Stimulated activated CD4-positive, alpha-beta T cell treated with anti-CD3 and anti-CD28 coated beads, TNF-alpha, amount 100 ng/mL, for 4 hours (primary cell): ENCODE measurements around the gene GALM.
"Not testable (repeated sequence)": the region's sequence is repeated elsewhere in the genome, so short reads cannot be mapped to it uniquely, and the experiment has no call there.

Experiments used
- DNase-seq, 3 experiments: peaks; one replicate each; pipeline ENCODE4 v3.0.0-alpha.2; 2020; ENCODE audit warnings: low read depth in 3 of 3

GALM gene

DNA sequence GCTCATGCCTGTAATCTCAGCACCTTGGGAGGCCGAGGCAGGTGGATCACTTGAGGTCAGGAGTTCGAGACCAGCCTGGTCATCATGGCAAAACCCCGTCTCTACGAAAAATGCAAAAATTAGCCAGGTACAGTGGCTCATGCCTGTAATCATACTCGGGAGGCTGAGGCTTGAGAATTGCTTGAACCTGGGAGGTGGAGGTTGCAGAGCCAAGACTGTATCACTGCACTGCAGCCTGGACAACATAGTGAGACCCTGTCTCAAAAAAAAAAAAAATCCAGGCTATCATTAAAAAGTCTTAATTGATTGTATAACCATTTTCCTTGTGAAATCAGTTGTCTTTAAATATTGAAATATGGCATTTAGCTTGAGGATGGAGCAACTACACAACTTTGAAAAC lies 15.0 kb downstream of the GALM start:
- DNase-seq, result not testable (repeated sequence)

DNA sequence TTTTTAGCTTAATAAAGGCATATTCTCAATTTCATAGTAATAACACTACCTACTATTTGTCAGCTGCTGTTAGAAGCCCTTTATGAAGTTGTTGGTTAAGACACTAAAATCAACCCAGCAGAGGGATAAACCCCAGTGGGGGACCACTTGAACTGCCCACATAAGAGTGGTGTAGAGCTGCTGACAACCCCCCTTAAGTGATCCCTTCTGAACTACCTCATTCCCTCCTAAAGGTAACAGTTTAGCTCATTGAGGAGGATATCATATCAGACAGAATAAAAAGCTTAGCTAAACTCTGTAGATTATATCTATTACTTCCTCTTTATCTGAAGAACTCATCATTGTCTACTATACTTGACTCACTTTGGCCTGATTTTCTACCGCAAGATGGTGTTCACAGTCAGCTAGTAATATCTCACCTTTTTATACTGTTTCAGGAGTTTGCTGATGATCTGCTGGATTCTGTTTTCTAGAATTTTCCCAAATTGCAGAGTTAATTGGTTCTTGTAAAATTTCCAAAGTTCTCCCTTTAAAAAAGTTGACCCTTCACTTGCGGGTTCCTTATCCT lies 16.2 kb downstream of the GALM start:
- DNase-seq, result no peak

DNA sequence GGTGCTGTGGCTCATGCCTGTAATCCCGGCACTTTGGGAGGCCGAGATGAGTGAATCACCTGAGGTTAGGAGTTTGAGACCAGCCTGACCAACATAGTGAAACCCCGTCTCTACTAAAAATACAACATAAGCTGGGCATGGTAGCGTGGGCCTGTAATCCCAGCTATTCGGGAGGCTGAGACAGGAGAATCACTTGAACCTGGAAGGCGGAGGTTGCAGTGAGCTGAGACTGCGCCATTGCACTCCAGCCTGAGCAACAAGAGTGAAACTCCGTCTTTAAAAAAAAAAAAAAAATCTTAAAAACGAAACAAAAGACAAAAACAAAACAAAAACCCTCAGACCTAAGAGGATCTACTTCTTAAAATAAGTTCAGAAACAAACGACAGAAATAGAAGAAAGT lies 16.7 kb downstream of the GALM start:
- DNase-seq, result not testable (repeated sequence)

DNA sequence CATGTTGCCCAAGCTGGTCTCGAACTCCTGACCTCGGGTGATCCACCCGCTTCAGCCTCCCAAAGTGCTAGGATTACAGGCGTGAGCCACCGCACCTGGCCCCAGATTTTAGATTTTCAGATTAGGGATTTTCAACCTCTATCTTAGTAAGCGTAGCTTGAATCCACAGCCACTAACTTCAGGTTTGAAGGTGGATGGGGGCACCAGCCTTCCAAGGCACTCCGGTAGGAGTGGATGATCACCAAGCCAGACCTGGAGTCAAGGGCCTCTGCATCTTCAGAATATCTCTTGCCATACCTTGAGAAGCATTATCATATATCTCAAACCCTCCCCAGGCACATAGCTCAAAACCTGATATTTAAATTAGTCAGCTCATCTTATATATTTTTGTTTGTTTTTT lies 17.9 kb downstream of the GALM start:
- DNase-seq, result no peak

DNA sequence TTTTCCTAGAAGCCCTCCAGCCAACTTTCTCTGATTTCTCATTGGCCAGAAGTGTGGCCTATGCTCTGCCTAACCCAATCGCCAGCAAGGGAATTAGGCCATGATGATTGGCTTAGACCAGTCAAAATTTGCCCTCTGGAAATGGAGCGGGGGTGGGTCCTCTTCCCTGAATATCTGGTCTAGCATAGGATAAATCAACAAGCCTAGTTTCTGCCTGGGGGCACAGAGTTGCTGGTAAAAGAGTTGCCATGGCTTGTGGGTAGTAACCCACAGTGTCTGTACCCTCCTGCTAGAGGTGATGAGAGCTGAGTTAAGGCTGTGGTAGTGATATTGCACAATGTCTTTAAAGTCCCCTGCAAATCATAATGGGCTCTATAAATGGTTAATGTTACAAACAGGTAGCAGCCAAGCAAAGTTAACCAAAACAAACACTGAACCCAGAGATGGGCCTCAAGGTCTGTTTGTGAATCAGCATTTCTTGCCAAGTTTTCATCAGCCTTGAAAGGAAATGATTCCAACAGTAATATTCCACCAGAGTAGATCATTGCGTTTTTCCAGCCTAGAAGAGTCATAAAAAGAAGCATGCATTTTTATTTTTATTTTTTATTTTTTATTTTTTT lies 19.3 kb downstream of the GALM start:
- no peak for DNase-seq

DNA sequence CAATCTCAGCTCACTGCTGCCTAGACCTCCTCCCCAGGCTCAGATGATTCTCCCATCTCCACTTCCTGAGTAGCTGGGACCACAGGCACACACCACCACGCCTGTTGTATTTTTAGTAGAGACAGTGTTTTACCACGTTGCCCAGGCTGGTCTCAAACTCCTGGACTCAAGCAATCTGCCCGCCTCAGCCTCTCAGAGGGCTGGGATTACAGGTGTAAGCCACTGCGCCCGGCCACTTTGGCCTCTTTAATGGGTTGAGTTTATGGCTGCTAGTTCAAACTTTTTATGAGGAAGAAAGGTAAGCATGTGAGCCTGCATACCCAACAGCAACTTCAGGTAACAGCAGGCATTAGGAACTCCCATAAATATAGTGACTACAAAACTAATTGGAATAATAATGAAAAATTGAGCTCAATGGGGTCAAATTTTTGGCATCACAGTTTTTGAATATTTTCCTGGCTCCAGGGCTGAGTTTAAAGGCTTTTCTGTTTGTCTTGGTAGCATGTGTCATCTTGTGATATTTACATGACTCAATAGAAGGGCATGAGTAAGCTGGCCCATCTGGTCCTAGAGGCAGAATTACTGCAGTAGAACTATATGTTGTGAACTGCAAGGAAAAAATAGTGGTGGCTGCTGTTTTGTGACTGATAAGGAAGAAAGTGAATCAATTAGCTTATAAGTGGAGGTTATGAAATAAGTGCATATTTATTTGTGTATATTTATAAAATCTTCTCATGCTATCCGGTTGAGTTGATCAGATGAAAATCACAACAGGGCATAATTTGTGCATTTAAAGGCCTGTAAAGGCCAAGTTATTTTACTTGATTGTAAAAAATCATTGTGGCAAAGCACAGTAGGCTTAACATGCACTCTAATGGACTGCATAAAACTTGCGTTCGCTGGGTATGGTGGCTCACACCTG lies 24.8 kb downstream of the GALM start:
- no peak for DNase-seq

DNA sequence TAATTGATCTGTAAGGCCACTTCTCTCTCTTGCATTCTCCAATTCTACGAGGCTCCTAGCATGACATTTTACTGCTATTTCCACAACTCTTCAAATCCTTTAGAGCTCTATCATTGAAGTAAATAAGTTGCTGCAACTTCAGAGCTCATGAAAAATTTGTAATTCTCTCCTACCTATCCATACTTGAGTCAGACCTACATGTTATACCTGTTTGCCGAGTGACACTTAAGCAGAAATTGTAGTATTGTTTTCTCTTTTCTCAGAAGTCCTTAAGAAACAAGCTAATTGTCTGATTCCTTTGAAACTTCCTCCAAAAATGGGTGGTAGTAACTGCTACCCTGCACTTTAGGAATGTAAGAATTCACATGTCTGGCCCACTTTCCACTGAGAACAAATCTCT lies 26.1 kb downstream of the GALM start:
- no peak for DNase-seq

DNA sequence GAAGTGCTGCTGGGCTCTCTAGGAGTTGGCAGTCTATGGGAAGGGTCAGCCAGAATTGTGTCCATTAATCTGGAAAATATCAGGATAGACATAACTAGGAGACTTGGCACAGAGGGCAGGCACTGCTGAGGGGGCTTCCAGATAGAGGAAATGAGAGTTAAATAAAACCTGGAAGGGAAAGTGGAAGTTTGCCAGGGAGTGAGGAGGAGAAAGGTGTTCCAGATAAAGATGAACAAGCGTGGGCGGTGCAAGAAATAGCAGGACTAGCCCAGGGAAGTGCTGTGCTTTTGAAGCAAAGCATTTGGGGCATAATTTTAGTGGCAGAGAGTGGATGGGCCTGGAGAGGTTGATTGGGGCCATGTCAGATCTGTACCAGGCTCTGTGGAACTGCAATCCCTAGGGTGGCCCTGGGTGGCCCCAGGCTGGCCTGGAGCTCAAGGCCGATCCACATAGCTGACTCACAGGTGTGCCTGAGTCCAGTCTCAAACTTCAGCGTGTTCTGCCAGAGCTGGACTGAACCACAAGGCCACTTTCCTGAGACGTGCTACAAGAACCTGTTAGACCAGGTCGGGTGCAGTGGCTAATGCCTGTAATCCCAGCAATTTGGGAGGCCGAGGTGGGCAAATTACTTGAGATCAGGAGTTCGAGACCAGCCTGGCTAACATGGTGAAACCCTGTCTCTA lies 26.9 kb downstream of the GALM start:
- DNase-seq, result no peak

DNA sequence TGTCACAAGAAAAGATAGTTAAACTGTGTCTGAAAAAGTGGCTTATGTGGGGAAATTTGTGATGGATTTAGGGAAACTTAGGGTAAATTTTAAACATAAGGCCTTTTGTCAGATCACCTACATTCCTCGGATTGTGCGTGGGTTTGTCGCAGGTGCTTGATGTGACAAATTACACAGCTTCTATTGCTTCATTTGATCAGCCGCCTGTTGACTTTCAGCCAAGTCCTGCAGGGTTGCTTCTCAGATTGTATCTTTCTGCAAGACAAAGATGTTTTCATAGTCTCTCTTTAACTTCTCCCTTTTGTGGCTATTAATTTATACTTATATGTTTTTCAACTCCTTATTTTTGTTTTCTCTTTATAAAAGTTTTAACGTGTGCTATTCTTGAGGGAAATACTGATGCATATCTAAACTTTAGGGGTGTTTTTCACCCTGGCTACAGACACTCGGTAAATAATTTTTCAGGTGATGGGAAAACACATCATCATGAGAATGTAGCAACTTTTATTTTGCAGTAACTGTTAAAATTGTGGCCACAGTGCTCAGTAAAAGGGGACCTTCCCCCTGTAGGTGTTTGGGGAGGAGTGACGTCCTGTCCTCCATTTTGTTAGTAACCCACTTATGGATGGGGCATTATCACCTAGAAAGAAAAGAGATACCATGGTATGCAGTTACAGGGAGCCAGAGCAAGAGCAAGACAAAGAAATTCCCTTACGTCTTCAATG lies 31.4 kb downstream of the GALM start:
- DNase-seq, result no peak

DNA sequence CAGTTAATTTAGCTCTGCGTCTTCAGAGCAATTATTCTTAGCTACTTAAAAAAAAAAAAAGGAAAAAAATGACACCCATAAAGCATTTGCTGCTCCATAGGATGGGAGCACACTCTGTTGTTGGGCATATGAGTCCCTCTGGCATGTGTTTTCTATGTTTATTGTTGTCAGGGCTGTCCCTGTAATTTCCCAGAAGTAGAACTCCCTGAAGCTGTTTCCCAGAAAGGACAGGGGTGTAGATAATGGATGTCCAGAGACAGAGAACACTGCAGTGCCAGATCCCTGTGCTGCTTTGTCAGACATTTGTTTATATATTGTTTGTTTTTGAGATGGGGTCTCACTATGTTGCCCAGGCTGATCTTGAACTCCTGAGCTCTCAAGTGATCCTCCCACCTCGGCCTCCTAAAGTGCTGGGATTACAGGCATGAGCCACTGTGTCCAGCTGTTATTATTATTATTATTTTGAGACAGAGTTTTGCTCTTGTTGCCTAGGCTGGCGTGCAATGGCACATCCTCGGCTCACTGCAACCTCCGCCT lies 32.6 kb downstream of the GALM start:
- DNase-seq, result no peak

DNA sequence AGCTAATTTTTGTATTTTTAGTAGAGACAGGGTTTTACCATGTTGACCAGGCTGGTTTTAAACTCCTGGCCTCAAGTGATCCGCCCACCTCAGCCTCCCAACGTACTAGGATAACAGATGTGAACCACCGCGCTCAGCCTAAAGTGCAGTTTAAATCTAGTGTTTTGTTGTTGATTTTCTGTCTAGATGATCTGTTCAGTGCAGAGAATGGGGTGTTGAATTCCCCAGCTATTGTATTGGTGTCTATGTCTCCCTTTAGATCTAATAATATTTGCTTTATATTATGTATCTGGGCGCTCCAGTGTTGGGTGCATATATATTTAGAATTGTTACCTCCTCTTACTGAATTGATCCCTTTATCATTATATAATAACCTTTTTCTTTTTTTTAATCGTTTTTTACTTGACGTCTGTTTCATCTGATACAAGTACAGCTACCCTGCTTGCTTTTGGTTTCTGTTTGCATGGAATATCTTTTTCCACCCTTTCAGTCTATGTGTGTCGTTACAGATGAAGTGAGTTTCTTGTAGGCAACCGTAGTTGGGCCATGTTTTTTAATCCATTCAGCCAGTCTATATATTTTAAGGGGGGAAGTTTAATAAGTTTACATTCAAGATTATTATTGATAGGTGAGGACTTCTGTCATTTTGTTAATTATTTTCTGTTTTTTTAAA lies 34.3 kb downstream of the GALM start:
- no peak for DNase-seq

DNA sequence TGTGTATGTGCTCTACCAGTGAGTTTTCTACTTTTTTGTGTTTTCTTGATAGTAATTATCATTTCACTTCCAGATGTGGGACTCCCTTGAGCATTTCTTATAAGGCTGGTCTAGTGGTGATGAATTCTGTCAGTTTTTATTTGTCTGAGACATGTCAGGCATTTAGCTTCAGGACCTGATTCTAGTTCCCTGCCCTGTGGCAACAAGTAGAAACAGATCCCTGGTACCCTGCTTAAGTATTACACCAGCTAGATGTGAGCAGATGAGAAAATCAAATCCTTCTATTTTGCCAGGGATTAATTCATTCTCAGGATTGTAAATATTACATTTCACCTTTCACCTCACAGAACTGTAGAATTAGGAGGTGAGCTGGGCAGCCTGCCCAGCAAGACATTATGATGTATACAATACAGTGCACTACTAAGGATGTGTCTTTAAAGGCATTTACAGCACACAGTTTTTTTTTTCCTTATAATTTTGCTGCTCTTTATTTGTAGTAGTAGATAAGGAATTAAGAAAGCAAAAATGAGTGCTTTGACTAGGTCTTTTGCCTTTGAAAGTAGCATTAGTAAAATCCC lies 35.1 kb downstream of the GALM start:
- DNase-seq, result no peak

DNA sequence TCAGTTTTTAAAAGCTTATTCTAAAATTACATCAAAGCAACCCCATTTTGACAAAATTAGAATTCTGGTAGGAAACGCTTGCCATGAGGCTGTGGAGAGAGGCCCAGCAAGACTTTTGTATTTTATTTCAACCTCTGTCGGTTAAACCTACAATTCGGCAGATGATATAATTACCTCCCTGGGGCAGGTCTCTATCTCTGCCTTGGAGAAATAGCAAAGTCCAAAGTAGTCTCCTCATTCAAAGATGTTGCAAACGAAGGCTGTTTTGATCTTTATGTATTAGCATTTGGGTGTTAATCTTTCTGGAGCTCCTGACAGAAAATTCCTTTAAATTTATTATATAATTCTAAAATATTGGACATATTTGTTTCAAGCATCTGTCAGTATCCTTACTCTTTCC lies 35.6 kb downstream of the GALM start:
- DNase-seq, result no peak

DNA sequence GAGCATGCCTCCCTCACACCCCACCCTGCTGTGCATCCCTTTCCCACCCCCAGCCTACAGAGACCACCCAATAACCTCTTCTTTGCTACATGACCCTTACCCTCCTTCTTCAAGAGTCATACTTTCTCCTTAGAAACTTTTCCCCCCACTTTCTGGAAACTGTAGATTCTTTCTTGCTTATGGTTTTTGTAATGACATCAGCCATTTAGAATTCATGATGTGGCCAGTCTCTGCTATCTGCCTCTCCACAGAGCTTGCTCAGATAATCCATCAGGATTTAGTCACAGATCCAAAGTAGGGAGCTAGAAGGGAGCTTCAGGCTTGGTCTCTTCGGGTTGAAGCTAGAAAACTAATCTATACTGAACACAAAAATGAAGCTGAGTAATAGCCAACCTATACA lies 36.5 kb downstream of the GALM start:
- DNase-seq, result no peak

DNA sequence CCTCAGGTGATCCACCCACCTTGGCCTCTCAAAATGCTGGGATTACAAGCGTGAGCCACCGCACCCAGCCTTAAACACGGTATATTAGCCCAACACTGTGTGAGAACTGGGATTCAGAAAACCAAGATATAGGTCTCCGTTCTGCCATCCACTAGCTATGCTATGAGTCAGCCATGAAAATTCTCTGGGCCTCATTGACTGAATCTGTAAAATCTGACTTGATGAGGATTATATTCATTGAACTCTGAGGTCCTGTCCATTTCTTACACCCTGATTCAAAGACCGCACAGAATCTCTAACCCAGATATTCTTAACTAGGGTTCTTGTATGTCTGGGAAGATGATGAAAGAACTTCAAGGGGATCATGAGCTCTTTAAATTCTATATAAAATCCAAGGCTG lies 37.4 kb downstream of the GALM start:
- DNase-seq, result not testable (repeated sequence)

DNA sequence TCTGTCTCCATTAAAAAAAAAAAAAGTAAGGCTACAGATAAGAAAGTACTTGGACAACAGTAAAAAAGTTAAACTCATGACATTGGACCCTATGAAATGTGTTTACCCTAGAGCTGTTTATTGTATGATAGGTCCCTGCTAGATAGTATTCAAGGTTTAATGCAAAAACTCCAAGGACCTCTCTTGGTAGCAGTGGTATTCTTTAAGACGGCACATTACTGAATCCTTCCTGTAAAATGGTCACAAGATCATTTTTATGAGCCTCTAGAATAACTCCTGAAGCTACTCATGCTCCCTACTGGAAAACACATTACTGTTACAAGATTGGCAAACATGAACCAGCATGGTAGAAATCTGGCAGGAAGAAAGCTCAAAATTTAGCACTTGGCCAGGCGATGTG lies 38.8 kb downstream of the GALM start:
- DNase-seq, result no peak

DNA sequence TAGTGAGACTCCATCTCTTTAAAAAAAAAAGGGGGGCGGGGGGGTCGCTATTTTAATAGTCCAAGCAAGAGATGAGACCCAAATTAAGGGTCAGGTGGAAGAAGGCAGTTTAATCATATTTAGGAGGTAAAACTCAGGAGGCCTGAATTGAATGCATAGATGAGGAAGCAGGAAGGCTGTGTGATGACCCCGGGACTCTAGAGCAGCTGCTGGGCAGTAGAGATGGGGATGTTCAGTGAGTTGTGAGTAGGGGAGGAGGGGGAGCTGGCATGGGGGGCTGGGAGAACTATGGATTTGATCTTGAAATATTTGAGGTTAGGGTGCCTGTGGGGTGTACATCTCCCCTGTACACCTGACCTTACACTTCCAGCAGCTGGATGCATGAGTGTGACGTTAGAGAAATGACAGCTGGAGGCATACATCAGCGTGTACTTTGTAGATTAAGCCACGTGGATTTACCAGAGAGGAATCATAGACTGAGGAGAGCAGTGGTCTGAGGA lies 41.0 kb downstream of the GALM start:
- no peak for DNase-seq

DNA sequence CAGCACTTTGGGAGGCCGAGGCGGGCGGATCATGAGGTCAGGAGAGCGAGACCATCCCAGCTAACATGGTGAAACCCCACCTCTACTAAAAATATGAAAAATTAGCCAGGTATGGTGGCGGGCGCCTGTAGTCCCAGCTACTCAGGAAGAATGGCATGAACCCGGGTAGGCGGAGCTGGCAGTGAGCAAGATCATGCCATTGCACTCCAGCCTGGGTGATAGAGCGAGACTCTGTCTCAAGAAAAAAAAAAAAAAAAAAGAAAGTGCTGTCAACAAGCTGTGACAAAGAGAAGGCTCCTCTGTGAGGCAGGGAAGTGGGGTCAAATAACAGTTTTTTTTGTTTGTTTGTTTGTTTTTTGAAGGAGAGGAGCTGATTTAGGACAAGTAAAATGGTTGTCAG lies 42.6 kb downstream of the GALM start:
- not testable (repeated sequence) for DNase-seq

DNA sequence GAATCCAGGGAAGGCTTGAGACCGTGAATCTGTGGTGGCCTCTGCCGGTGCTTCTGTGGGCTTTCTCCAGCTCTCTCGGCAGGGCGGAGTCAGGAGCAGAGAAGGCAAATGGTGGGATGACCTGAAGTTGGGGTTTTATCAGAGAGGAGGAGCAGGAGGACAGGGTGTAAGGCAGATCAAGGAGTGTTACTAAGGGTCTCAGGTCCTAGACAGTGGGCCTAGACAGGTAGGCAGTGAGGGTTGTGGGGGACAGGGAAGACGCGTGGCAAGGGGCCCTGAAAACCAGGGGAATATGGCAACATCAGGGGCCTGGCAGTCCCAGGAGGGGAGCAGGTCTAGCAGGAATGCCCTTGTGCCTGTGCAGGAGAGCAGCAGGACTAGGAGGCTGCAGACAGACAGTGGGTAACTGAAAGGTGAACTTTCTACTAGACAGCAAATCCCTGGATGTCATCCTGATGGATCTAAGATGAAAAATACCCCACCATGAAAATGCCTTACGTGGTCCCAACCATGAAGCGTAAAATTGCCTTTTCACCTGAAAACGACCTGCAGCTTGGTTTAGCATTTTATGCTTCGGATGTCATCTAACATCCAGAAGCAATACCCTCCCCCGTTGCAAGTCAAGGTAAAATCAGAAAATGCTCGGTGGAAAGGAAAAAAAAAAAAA lies 43.1 kb downstream of the GALM start:
- DNase-seq, result no peak
